GM23338 (cell line): ENCODE results near the gene CD48. TPM values are rescaled to one million over a fixed set of nuclear protein-coding genes. Genes with fewer than 3 reads are reported as not detected.

Experiments
- ATAC-seq: fragments of 200-7000 bp; cut with Tn5 transposase; 3 replicates; pipeline ENCODE4 v1.9.1; 2020
- DNase-seq: peaks from one replicate; pipeline ENCODE4 v3.0.0-alpha.2; 2015; ENCODE audit warnings: low spot score
- H2AFZ ChIP-seq: fragments of 200-600 bp; sonication (generic); 2 replicates; pipeline ENCODE4 v1.8.0; 2016; ENCODE audit warnings: antibody characterized with exemption, mild to moderate bottlenecking, moderate library complexity
- H3F3A ChIP-seq: fragments of 200-600 bp; sonication (generic); replicated peaks from 2 replicates; pipeline ENCODE4 v1.8.0; 2017; ENCODE audit warnings: antibody characterized with exemption, mixed run types, low read depth
- H3K27ac ChIP-seq: fragments of 200-600 bp; sonication (generic); 2 replicates; pipeline ENCODE4 v1.6.1; 2016; ENCODE audit warnings: low read depth
- H3K27me3 ChIP-seq: fragments of 200-600 bp; sonication (generic); 2 replicates; pipeline ENCODE4 v1.8.0; 2016; ENCODE audit warnings: mild to moderate bottlenecking, mixed run types, moderate library complexity; ENCODE audit not compliant: insufficient read depth
- H3K36me3 ChIP-seq: fragments of 200-600 bp; sonication (generic); 2 replicates; pipeline ENCODE4 v1.8.0; 2016; ENCODE audit warnings: mild to moderate bottlenecking; ENCODE audit not compliant: insufficient read depth
- H3K4me1 ChIP-seq: fragments of 200-600 bp; sonication (generic); 2 replicates; pipeline ENCODE4 v1.8.0; 2016; ENCODE audit warnings: mild to moderate bottlenecking, moderate library complexity; ENCODE audit not compliant: insufficient read depth
- H3K4me2 ChIP-seq: fragments of 200-600 bp; sonication (generic); 2 replicates; pipeline ENCODE4 v1.7.1; 2017; ENCODE audit warnings: mixed run types
- H3K4me3 ChIP-seq: fragments of 200-600 bp; sonication (generic); 2 replicates; pipeline ENCODE4 v1.6.1; 2016; ENCODE audit warnings: mixed run types
- H3K79me2 ChIP-seq: fragments of 200-600 bp; sonication (generic); replicated peaks from 2 replicates; pipeline ENCODE4 v1.8.0; 2017; ENCODE audit warnings: mild to moderate bottlenecking; ENCODE audit not compliant: insufficient read depth
- H3K9me2 ChIP-seq: fragments of 200-600 bp; sonication (generic); 2 replicates; pipeline ENCODE4 v1.8.0; 2017; ENCODE audit not compliant: insufficient read depth
- H4K20me1 ChIP-seq: fragments of 200-600 bp; sonication (generic); replicated peaks from 2 replicates; pipeline ENCODE4 v1.8.0; 2017; ENCODE audit warnings: mild to moderate bottlenecking; ENCODE audit not compliant: insufficient read depth
- H3K27ac Mint-ChIP-seq: 2 replicates; pipeline ENCODE4 v1.8.0; 2020; ENCODE audit warnings: inconsistent platforms, mild to moderate bottlenecking, moderate library complexity, mixed read lengths
- H3K27me3 Mint-ChIP-seq: 3 replicates; pipeline ENCODE4 v1.8.0; 2022; ENCODE audit warnings: low read depth, mild to moderate bottlenecking, moderate library complexity, mixed read lengths, inconsistent platforms; ENCODE audit not compliant: insufficient read depth, poor library complexity
- H3K36me3 Mint-ChIP-seq: 3 replicates; pipeline ENCODE4 v1.8.0; 2021; ENCODE audit warnings: low read depth, mild to moderate bottlenecking, inconsistent platforms, moderate library complexity, mixed read lengths
- H3K4me1 Mint-ChIP-seq: 3 replicates; pipeline ENCODE4 v1.8.0; 2020; ENCODE audit warnings: mild to moderate bottlenecking, inconsistent platforms, mixed read lengths
- H3K4me3 Mint-ChIP-seq: 3 replicates; pipeline ENCODE4 v1.8.0; 2021; ENCODE audit warnings: moderate library complexity, mild to moderate bottlenecking, inconsistent platforms, mixed read lengths
- H3K9me3 Mint-ChIP-seq: 3 replicates; pipeline ENCODE4 v1.8.0; 2020; ENCODE audit warnings: moderate library complexity, mild to moderate bottlenecking, inconsistent platforms, mixed read lengths
- CREB1 ChIP-seq: fragments of 250-450 bp; sonication (Bioruptor Pico); IDR thresholded peaks from 2 replicates; pipeline ENCODE4 v1.5.0; 2020; ENCODE audit warnings: low read depth, mild to moderate bottlenecking, moderate library complexity
- CTCF ChIP-seq, 2 experiments: fragments of 200-600 bp in 1 of 2; sonication (generic) in 1 of 2; conservative IDR thresholded peaks; 2 replicates each; pipeline versions ENCODE4 v1.5.1 to v1.6.1; 2016 to 2017; ENCODE audit warnings: antibody characterized with exemption in 2 of 2, low read depth in 2 of 2, mild to moderate bottlenecking in 2 of 2, moderate library complexity in 1 of 2
- ETS1 ChIP-seq: IDR thresholded peaks from 2 replicates; pipeline ENCODE4 v1.6.1; 2016; ENCODE audit warnings: antibody characterized with exemption
- EZH2 ChIP-seq: fragments of 200-600 bp; sonication (generic); IDR thresholded peaks from one replicate; pipeline ENCODE4 v1.8.0; 2017; ENCODE audit warnings: antibody characterized with exemption, mild to moderate bottlenecking, low read depth; ENCODE audit not compliant: unreplicated experiment
- EZH2phosphoT487 ChIP-seq: fragments of 200-600 bp; sonication (generic); IDR thresholded peaks from one replicate; pipeline ENCODE4 v1.8.1; 2018; ENCODE audit warnings: antibody characterized with exemption; ENCODE audit not compliant: unreplicated experiment
- JUNB ChIP-seq: IDR thresholded peaks from one replicate; pipeline ENCODE4 v1.6.1; 2016; ENCODE audit warnings: antibody characterized with exemption; ENCODE audit not compliant: unreplicated experiment
- NANOG ChIP-seq: IDR thresholded peaks from 2 replicates; pipeline ENCODE4 v1.6.1; 2016; ENCODE audit warnings: antibody characterized with exemption, borderline replicate concordance
- POLR2AphosphoS5 ChIP-seq: IDR thresholded peaks from 2 replicates; pipeline ENCODE4 v1.6.1; 2016; ENCODE audit warnings: antibody characterized with exemption, low read depth
- REST ChIP-seq: IDR thresholded peaks from one replicate; pipeline ENCODE4 v1.6.1; 2018; ENCODE audit warnings: antibody characterized with exemption; ENCODE audit not compliant: unreplicated experiment
- STAT1 ChIP-seq: IDR thresholded peaks from one replicate; pipeline ENCODE4 v1.6.1; 2016; ENCODE audit warnings: antibody characterized with exemption; ENCODE audit not compliant: unreplicated experiment
- ZNF114 ChIP-seq: fragments of 250-450 bp; sonication (Bioruptor Pico); IDR thresholded peaks from 2 replicates; pipeline ENCODE4 v1.5.0; 2020; ENCODE audit warnings: mild to moderate bottlenecking, moderate library complexity
- ZNF331 ChIP-seq: fragments of 250-450 bp; sonication (Bioruptor Pico); IDR thresholded peaks from 2 replicates; pipeline ENCODE4 v1.5.0; 2020; ENCODE audit warnings: low read depth, mild to moderate bottlenecking, moderate library complexity
- ZNF462 ChIP-seq: fragments of 250-450 bp; sonication (Bioruptor Pico); IDR thresholded peaks from 2 replicates; pipeline ENCODE4 v1.5.0; 2020; ENCODE audit warnings: mild to moderate bottlenecking, moderate library complexity
- polyA plus RNA-seq: library from polyadenylated mRNA; unstranded; fragments of >200 nt; fragmentation: Nextera tagmentation; extraction: Ambion mirVana; gene quantifications from 2 replicates; pipeline ENCODE4 v1.2.1, GENCODE V29; 2016
- total RNA-seq: library from RNA; depleted of rRNA; stranded (reverse); fragments of >200 nt; shearing (Covaris generic); gene quantifications from 2 replicates; pipeline ENCODE4 v1.2.3, GENCODE V29; 2014

Gene CD48
- total and polyA plus RNA-seq, 2 experiments from 2014 or later = 0.34 to 0.45 TPM

DNA sequence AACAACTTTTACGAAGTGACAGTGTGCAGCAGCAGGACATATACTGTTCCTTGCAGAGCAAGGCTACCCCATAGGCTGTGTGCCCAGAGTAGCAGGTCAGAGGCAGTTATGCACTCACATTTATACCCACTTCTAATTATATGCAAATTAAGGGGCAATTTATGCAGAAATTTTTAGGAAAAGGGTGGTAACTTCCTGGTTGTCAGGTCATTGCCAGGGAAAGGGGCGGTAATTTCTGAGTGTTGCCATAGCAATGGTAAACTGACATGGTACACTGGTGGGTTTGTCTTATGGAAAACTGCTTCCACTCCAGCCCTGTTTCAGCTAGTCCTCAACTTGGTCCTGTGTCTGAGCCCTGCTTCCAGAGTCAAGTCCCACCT lies 52.8 kb downstream of the CD48 start:
- Histone ChIP-seq H3K79me2 (no peaks in the 10 kb centered on the region), H3K4me2 (no peak overlapping the region), H3K27me3 (no peaks in the 10 kb centered on the region), H3K4me1 (no peaks in the 10 kb centered on the region), H4K20me1 (no peaks in the 10 kb centered on the region), H3K4me3 (no peak overlapping the region), H3F3A (no peaks in the 10 kb centered on the region), H3K9me2 (0 out of 2 replicates have a peak, but pooled peaks cover 10% of the 10 kb centered on the region), H3K36me3 (no peaks in the 10 kb centered on the region), H3K27ac (no peak overlapping the region), H2AFZ (peak overlapping the region; percentile 56; the same call in 1 of the 2 replicates)
- TF ChIP-seq POLR2AphosphoS5 = no peak
- no peak for TF ChIP-seq ZNF114 (CRISPR knock-in tag)
- no peak for TF ChIP-seq STAT1
- no peak for TF ChIP-seq EZH2phosphoT487
- no peak for TF ChIP-seq CREB1
- TF ChIP-seq ETS1 = no peak
- TF ChIP-seq ZNF331 (CRISPR knock-in tag) = no peak
- no peak for TF ChIP-seq CTCF (conservative IDR thresholded peaks at IDR 0.05; ENCODE audit: low read depth in 2 of 2)
- no peak for TF ChIP-seq NANOG
- no peak for TF ChIP-seq REST
- no peak for TF ChIP-seq JUNB
- TF ChIP-seq ZNF462 (CRISPR knock-in tag) = no peak
- TF ChIP-seq EZH2 = no peak
- peaks cover 11% of the 10 kb centered on the region; the same call in 2 of the 3 replicates for H3K4me1 Mint-ChIP-seq
- no peak for DNase-seq
- no peaks in the 10 kb centered on the region for H3K27me3 Mint-ChIP-seq
- H3K4me3 Mint-ChIP-seq = no peak overlapping the region
- no peak overlapping the region for H3K27ac Mint-ChIP-seq
- H3K36me3 Mint-ChIP-seq = no peaks in the 10 kb centered on the region; the same call in 2 of the 3 replicates
- ATAC-seq = no peak
- peaks cover 8% of the 10 kb centered on the region; the same call in 2 of the 3 replicates for H3K9me3 Mint-ChIP-seq
